Mucosa of gallbladder (tissue), 1 donor: ENCODE measurements around the gene RNF4. TPM values are rescaled to one million over a fixed set of nuclear protein-coding genes. Genes with fewer than 3 reads are reported as not detected.
"Not testable (repeated sequence)": the region's sequence is repeated elsewhere in the genome, so short reads cannot be mapped to it uniquely, and the experiment has no call there.

Source experiments
- DNase-seq: peaks from one replicate; pipeline ENCODE4 v3.0.0-alpha.2; 2020; ENCODE audit warnings: low spot score
- total RNA-seq: library from RNA; stranded (reverse); gene quantifications from one replicate; pipeline ENCODE4 v1.2.1, GENCODE V29; 2021
- donor health status: DM: no; HTN: no; CAD: no.

Gene RNF4
- total RNA-seq, 1 donor from 2014 or later, result 52.3 TPM

DNA sequence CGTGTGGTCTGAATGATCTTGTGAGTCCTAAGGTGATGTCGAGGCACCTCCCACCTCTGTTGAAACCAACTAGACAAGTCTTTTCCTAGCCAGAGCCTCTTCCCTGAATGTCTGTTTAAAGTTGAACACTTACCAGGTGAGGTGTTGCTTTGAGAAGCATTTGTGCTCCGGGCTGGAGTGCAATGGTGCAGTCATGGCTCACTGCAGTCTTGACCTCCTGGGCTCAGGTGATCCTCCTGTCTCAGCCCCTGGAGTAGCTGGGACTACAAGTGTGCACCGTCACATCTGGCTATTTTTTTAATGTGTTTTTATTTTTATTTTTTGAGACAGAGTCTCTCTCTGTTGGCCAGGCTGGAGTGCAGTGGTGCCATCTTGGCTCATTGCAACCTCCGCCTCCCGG, 18.1 kb downstream of the RNF4 start:
- no peak for DNase-seq

DNA sequence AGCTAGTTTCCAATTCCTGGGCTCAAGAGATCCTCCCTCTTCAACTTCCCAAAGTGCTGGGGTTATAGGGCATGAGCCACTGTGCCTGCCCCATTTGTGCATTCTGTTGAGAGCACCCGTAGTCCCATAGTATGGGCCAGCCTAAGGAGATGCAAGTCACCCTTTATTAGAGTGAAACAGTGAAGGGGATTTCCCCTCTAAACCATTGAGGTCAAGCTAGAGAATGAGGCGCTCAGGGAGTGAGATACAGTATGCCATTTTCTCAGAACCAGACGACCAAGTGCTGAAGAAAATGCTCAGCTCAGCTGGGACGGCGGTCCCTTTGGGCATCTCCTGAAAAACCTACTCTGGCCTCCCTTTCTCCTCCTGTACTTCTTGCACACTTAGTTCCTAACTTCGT, 18.7 kb downstream of the RNF4 start:
- DNase-seq, result no peak

- no peak for DNase-seq
Observed at GRCh38 chr4:2489081-2489805, 20.3 kb downstream of the RNF4 start.

- no peak for DNase-seq
Observed at GRCh38 chr4:2489841-2490552, 21.1 kb downstream of the RNF4 start.

DNA sequence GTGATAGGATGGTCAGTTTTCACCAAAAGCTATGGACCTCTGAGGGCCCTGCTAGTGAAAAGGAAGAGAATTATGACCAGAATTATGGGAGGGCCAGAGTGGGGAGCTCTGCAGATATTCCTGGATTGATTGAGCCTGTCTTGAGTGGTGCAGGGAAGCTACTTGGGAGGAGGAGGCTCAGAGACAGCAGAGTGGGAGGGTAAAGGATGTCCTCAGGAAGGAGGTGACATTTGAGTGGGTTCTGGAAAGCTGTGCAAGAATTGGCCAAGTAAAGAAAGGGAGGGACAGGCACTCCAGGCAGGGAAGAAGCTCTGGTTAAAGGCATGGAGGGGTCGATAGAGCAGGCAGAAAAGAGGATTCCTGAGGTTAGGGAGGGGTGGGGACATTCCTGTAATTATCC, 24.1 kb downstream of the RNF4 start:
- no peak for DNase-seq

- DNase-seq, result no peak
Observed at GRCh38 chr4:2494992-2495391, 26.1 kb downstream of the RNF4 start.

GRCh38 chr4:2497324-2497723, 28.4 kb downstream of the RNF4 start:
- no peak for DNase-seq

DNA sequence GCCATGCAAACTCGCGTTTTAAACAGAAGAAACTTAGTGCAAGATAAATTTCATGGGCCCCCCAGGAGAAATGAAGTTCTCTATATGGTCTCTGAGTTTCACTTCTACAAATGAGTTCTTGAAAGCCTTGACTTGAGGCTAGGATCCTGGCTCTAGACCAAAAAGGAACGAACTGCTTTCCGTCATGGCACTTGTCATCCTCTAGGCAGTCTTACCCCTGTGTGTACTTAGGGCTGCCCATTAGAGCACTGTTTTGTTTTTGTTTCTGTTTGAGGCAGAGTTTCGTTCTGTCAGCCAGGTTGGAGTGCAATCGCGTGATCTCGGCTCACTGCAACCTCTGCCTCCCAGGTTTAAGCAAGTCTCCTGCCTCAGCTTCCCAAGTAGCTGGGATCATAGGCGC, 29.0 kb downstream of the RNF4 start:
- DNase-seq, result peak; percentile 24

DNA sequence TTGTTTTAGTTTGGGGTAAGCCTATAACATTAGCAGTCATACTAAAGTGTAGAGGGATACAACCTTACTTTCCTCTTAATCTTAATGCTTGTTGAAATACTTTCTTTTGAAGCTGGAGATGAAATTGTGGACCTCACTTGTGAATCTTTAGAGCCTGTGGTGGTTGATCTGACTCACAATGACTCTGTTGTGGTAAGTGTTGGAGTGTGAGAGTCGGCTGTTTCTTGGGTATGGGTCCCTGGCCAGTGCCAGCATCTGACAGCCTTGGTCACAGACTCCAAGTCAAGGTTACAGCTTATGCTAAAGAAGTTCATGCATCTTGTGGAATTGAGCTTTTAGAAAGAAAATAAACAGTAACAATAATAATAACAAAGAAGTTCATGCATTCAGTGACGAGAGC, 31.6 kb downstream of the RNF4 start:
- no peak for DNase-seq

- no peak for DNase-seq
Observed at GRCh38 chr4:2501034-2501594, 32.2 kb downstream of the RNF4 start.

DNA sequence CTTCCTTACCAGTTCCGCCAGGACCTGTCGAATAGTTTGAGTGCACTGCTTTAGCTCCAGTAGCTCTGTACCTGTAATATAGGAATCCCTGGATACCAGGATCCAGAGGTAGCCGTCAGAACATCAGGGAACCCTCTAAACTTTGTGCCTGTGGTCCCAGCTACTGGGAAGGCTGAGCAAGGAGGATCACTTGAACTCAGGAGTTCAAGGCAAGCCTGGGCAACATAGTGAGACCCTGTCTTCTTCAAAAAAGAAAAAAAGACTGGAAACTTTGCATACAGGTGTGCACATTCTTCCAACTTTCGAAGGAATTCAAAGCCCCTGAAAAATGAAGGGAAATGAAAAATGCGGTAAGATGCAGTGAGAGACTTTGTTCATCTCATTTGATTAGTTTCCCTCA, 34.9 kb downstream of the RNF4 start:
- no peak for DNase-seq

GRCh38 chr4:2507259-2507658, 38.4 kb downstream of the RNF4 start:
- no peak for DNase-seq

DNA sequence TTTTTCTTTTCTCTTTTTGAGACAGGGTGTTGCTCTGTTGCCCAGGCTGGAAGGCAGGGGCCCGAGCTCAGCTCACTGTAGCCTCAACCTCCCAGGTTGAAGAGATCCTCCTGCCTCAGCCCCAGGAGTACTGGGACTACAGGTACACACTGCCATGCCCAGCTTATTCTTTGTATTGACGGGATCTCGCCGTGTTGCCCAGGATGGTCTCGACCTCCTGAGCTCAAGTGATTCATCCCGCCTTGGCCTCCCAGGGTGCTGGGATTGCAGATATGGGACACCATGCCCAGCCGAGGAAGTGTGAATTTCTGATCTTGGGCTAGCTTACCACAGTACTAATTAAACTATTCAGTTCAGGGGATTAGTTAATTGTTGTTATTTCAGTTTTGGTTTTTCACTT, 38.9 kb downstream of the RNF4 start:
- DNase-seq, result no peak

GRCh38 chr4:2510351-2511259, 41.7 kb downstream of the RNF4 start:
- DNase-seq, result no peak

- DNase-seq, result no peak
Observed at GRCh38 chr4:2511645-2512131, 42.8 kb downstream of the RNF4 start.

GRCh38 chr4:2512396-2513135, 43.7 kb downstream of the RNF4 start:
- no peak for DNase-seq

- not testable (repeated sequence) for DNase-seq
Observed at GRCh38 chr4:2514193-2514592, 45.3 kb downstream of the RNF4 start.

DNA sequence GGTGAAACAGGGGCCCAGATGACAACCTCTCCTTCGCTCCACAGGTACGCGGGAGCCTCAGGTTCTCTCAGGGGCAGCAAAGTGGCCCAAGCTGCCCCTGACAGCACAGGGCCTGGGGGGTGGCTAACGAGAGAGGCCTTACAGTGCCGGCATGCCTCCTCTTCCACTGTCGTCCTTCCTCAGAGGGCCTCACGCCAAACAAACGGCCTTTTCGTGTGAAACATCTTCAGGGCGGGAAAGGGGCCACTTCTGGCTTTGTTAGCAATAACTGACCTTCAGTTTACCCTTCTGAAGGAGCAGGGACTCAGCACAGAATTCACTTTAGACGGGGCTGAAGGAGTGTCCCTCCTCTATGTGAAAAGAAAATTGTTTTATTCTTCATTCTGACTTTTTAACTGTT, 46.0 kb downstream of the RNF4 start:
- DNase-seq, result not testable (repeated sequence)

DNA sequence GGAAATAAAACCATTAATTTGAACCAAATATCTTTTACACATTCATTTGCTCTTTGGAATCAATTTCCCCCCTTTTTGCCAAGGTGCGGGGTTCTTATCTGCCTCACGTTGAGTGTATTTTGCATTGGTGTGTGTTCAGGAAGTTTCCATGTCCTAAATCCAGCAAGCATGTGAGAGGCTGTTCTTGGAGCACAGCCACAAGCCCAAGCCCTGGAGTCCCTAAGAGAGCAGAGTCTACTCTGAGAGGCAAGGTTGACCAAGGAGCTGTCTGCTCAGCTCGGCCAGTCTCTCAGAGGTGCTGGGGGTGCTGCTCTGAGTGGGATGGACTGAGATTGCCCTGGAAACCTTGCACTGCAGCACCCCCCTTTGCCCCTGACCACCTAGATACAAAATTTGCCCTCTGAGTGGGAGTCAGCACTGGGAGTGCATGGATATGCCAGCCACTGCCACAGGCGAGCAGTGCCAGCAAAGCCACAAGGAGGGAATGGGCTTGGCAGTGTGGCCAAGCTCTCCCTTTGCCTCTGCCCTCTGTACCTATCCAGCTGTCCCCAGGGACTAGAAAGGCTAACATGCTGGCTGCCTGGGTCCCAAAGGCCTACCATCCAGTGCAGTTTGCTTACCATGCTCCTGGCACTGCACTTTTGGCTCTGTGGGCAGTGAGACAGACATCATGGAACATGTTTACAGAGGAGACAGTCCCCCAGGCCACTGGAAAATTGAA, 47.1 kb downstream of the RNF4 start:
- DNase-seq, result peak; percentile 25

DNA sequence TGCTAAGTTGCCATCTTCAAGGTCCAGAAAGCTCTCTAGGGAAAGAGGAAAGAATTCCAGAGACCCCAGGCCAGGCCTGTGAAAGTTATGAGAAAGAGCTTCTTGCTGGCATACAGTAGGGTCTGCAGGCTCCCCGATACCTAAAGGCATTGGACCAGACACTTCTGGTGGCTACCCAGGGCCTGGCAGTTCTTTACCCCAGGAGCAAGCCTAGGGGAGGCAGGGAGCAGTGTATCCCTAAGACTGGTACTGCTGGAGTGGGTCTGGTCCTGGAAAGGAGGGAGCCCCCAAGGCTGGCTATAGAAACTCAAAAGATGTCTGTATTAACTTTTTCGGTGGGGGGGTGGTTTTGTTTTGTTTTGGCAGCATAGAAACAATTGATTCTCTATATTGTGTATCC, 47.7 kb downstream of the RNF4 start:
- no peak for DNase-seq

DNA sequence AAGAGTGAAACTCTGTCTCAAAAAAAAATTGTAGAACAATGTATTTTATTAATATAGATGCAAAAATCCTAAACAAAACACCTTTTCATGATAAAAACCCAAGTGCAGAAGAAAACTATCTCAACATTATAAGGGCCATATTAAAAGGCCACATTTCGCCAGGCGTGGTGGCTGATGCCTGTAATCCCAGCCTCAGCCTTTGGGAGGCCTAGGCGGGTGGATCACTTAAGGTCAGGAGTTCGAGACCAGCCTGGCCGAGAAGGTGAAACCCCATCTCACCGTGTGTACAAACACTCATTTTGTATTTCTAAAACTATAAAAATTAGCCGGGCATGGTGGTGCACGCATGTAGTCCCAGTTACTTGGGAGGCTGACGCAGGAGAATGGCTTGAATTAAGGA, 57.7 kb downstream of the RNF4 start:
- DNase-seq, result no peak
